SK-N-SH (cell line): Measurements from ENCODE around the gene SAMD4A. TPM values are rescaled to one million over a fixed set of nuclear protein-coding genes. Genes with fewer than 3 reads are reported as not detected.

Experiments
- CTCF ChIA-PET: fragments of 300-600, 350-600 bp; formaldehyde crosslinking; extraction: SDS; loops from one replicate; lab custom pipeline; 2021; lab: Yijun Ruan, JAX
- POLR2A ChIA-PET: fragments of 350-600 bp; sonication (Branson Sonifier 250); formaldehyde crosslinking; extraction: SDS; loops from one replicate; lab custom pipeline; 2020; ENCODE audit warnings: antibody characterized with exemption, inconsistent platforms; lab: Yijun Ruan, JAX
- DNase-seq: peaks from one replicate; pipeline ENCODE4 v3.0.0; 2012
- H2AFZ ChIP-seq: fragments of 200-600 bp; sonication (generic); 2 replicates; pipeline ENCODE4 v1.8.1; 2016; ENCODE audit warnings: antibody characterized with exemption, mild to moderate bottlenecking, low read depth
- H3F3A ChIP-seq: fragments of 200-600 bp; sonication (generic); replicated peaks from 2 replicates; pipeline ENCODE3; 2016; ENCODE audit warnings: antibody characterized with exemption, mild to moderate bottlenecking; ENCODE audit not compliant: insufficient read depth
- H3K27ac ChIP-seq, 2 experiments: fragments of 200-500 bp in 1 of 2; fragments of 200-600 bp in 1 of 2; sonication (Bioruptor generic) in 1 of 2; sonication (generic), shearing (Covaris generic) in 1 of 2; 2 replicates each; pipeline versions ENCODE4 v1.5.1 to v1.6.1; 2014 to 2016; ENCODE audit warnings: low read depth in 2 of 2, inconsistent platforms in 1 of 2, low read length in 1 of 2, mild to moderate bottlenecking in 1 of 2, mixed read lengths in 1 of 2
- H3K27me3 ChIP-seq: fragments of 200-600 bp; sonication (generic), shearing (Covaris generic); 2 replicates; pipeline ENCODE4 v1.6.1; 2016; ENCODE audit warnings: mixed run types; ENCODE audit not compliant: insufficient read depth
- H3K36me3 ChIP-seq, 2 experiments: fragments of 200-500 bp in 1 of 2; fragments of 200-600 bp in 1 of 2; sonication (Bioruptor generic) in 1 of 2; sonication (generic) in 1 of 2; replicated peaks in 1 of 2; 2 replicates each; pipeline versions ENCODE3 to v1.5.1; 2014 to 2016; ENCODE audit warnings: low read length in 1 of 2, mild to moderate bottlenecking in 1 of 2; ENCODE audit not compliant: insufficient read depth in 2 of 2, control insufficient read depth in 1 of 2
- H3K4me1 ChIP-seq, 2 experiments: fragments of 200-500 bp in 1 of 2; fragments of 200-600 bp in 1 of 2; sonication (Bioruptor generic) in 1 of 2; sonication (generic), shearing (Covaris generic) in 1 of 2; 2 replicates each; pipeline versions ENCODE4 v1.5.1 to v1.6.1; 2014 to 2016; ENCODE audit warnings: low read depth in 1 of 2, low read length in 1 of 2, mixed run types in 1 of 2; ENCODE audit not compliant: insufficient read depth in 2 of 2, control insufficient read depth in 1 of 2
- H3K4me2 ChIP-seq: fragments of 200-600 bp; sonication (generic), shearing (Covaris generic); 2 replicates; pipeline ENCODE4 v1.6.1; 2017; ENCODE audit warnings: mixed run types
- H3K4me3 ChIP-seq, 2 experiments: fragments of 200-500 bp in 1 of 2; fragments of 200-600 bp in 1 of 2; sonication (Bioruptor generic) in 1 of 2; sonication (generic), shearing (Covaris generic) in 1 of 2; 2 replicates each; pipeline versions ENCODE4 v1.5.1 to v1.8.1; 2014 to 2016; ENCODE audit warnings: low read depth in 2 of 2, inconsistent platforms in 1 of 2, low read length in 1 of 2, mild to moderate bottlenecking in 1 of 2, mixed read lengths in 1 of 2, moderate library complexity in 1 of 2
- H3K79me2 ChIP-seq: fragments of 200-600 bp; sonication (generic); 2 replicates; pipeline ENCODE4 v1.8.1; 2017; ENCODE audit warnings: mild to moderate bottlenecking; ENCODE audit not compliant: insufficient read depth
- H3K9ac ChIP-seq: fragments of 200-600 bp; sonication (generic); 2 replicates; pipeline ENCODE4 v1.6.1; 2017; ENCODE audit warnings: mixed run types
- H3K9me2 ChIP-seq: fragments of 200-600 bp; sonication (generic); 2 replicates; pipeline ENCODE4 v1.6.1; 2017; ENCODE audit warnings: mixed run types
- H3K9me3 ChIP-seq: fragments of 200-600 bp; sonication (generic); 2 replicates; pipeline ENCODE4 v1.6.1; 2017; ENCODE audit warnings: mixed run types, mild to moderate bottlenecking, moderate library complexity
- H4K20me1 ChIP-seq: fragments of 200-600 bp; sonication (generic); 2 replicates; pipeline ENCODE4 v1.6.1; 2017; ENCODE audit warnings: mild to moderate bottlenecking, mixed run types; ENCODE audit not compliant: insufficient read depth
- CHD2 ChIP-seq: fragments of 150-350 bp; IDR thresholded peaks from 2 replicates; pipeline ENCODE4 v1.6.1; 2018; ENCODE audit warnings: low read length; ENCODE audit not compliant: partially characterized antibody
- ELF1 ChIP-seq: IDR thresholded peaks from 2 replicates; pipeline ENCODE4 v1.4.0; 2012
- EP300 ChIP-seq, 2 experiments: IDR thresholded peaks; 2 replicates each; pipeline versions ENCODE4 v1.4.0 to v1.6.1; 2012; ENCODE audit warnings: borderline replicate concordance in 1 of 2, low read depth in 1 of 2, low read length in 1 of 2
- EZH2phosphoT487 ChIP-seq: fragments of 200-600 bp; sonication (generic); IDR thresholded peaks from 2 replicates; pipeline ENCODE4 v1.6.1; 2017; ENCODE audit warnings: low read depth, mixed run types, mild to moderate bottlenecking, antibody characterized with exemption, moderate library complexity, borderline replicate concordance
- FOXJ3 ChIP-seq: sonication (generic); formaldehyde crosslinking; IDR thresholded peaks from 2 replicates; pipeline ENCODE4 v1.5.1; 2020; ENCODE audit warnings: mild to moderate bottlenecking, missing genetic modification reagents
- GABPA ChIP-seq: IDR thresholded peaks from 2 replicates; pipeline ENCODE4 v1.4.0; 2012; ENCODE audit warnings: low read depth, mild to moderate bottlenecking
- IRF3 ChIP-seq: fragments of 150-350 bp; IDR thresholded peaks from 2 replicates; pipeline ENCODE4 v1.6.1; 2016; ENCODE audit warnings: mild to moderate bottlenecking, low read depth, low read length
- MEF2A ChIP-seq: IDR thresholded peaks from 2 replicates; pipeline ENCODE4 v1.4.0; 2012; ENCODE audit warnings: low read depth, borderline replicate concordance
- MXI1 ChIP-seq: IDR thresholded peaks from 2 replicates; pipeline ENCODE4 v1.6.1; 2012; ENCODE audit warnings: mild to moderate bottlenecking, low read depth, low read length, improper control_type of control experiment
- PBX3 ChIP-seq: IDR thresholded peaks from 2 replicates; pipeline ENCODE4; 2012
- POLR2AphosphoS5 ChIP-seq: IDR thresholded peaks from 2 replicates; pipeline ENCODE4 v1.6.1; 2012; ENCODE audit warnings: low read depth, low read length
- RAD21 ChIP-seq: IDR thresholded peaks from 2 replicates; pipeline ENCODE4 v1.6.1; 2012; ENCODE audit warnings: mild to moderate bottlenecking, low read length
- RFX5 ChIP-seq: IDR thresholded peaks from 2 replicates; pipeline ENCODE4 v1.6.1; 2012; ENCODE audit warnings: mild to moderate bottlenecking, improper control_type of control experiment, low read length
- RXRA ChIP-seq: IDR thresholded peaks from 2 replicates; pipeline ENCODE4 v1.4.0; 2012; ENCODE audit warnings: low read depth, mild to moderate bottlenecking, borderline replicate concordance
- SMC3 ChIP-seq: IDR thresholded peaks from 2 replicates; pipeline ENCODE4 v1.6.1; 2012; ENCODE audit warnings: low read depth, low read length, improper control_type of control experiment
- TEAD4 ChIP-seq: IDR thresholded peaks from 2 replicates; pipeline ENCODE4 v1.4.0; 2012; ENCODE audit warnings: mild to moderate bottlenecking, borderline replicate concordance; ENCODE audit not compliant: insufficient read depth
- USF1 ChIP-seq: IDR thresholded peaks from 2 replicates; pipeline ENCODE4 v1.4.0; 2012; ENCODE audit warnings: low read depth, borderline replicate concordance
- YY1 ChIP-seq: IDR thresholded peaks from 2 replicates; pipeline ENCODE4 v1.4.0; 2012; ENCODE audit warnings: low read depth, mild to moderate bottlenecking
- ZBTB33 ChIP-seq: IDR thresholded peaks from 2 replicates; pipeline ENCODE4 v1.4.0; 2012; ENCODE audit warnings: low read depth, borderline replicate concordance
- WGBS: methylation state at CpG from one replicate; pipeline ENCODE4 v1.1.6; 2017; ENCODE audit warnings: low lambda C conversion rate; 5-methylcytosine and 5-hydroxymethylcytosine counted together
- polyA plus RNA-seq, 3 experiments: library from polyadenylated mRNA; depleted of rRNA; stranded (reverse); fragments of >200 nt; gene quantifications; 2 replicates each; pipeline ENCODE4 v1.2.3, GENCODE V29; 2012

Gene SAMD4A
- polyA plus RNA-seq, 1 of the 3 experiments (the other 2 are of a cell fraction), result 5.0 TPM

- CTCF ChIA-PET, result interaction anchor here (0.7 to 7.3 kb wide), 9 partner anchors 12 to 682 kb away, joined by 3 to 171 read pairs (median 5); no protein-coding TSS in a partner anchor
- Histone ChIP-seq H3K4me3 (peak overlapping the region; percentile 34 to 60; a peak in 3 of 4 replicates), H3K27me3 (no peaks in the 10 kb centered on the region), H3K9me2 (no peaks in the 10 kb centered on the region), H3K36me3 (peaks cover 24 to 33% of the 10 kb centered on the region in 2 experiments), H4K20me1 (peaks cover 21% of the 10 kb centered on the region), H2AFZ (no peak overlapping the region), H3K4me1 (peaks cover 19 to 22% of the 10 kb centered on the region in 2 experiments; a peak in 3 of 4 replicates), H3K79me2 (peaks cover 88% of the 10 kb centered on the region), H3K27ac (peak overlapping the region in 1 of 2 experiments; percentile 85; a peak in 2 of 4 replicates), H3F3A (peaks cover 32% of the 10 kb centered on the region), H3K9ac (peak overlapping the region; percentile 47; the same call in 1 of the 2 replicates)
- DNase-seq, result no peak
- TF ChIP-seq CHD2, result no peak
- TF ChIP-seq SMC3, result no peak
- no peak for TF ChIP-seq EZH2phosphoT487
- TF ChIP-seq POLR2AphosphoS5, result no peak
- TF ChIP-seq GABPA, result no peak
- TF ChIP-seq PBX3, result no peak
- TF ChIP-seq TEAD4, result no peak
- no peak for TF ChIP-seq IRF3
- no peak for TF ChIP-seq EP300 (IDR thresholded peaks at IDR 0.05; ENCODE audit: borderline replicate concordance in 1 of 2, low read depth in 1 of 2, low read length in 1 of 2)
- no peak for TF ChIP-seq MXI1
- TF ChIP-seq ELF1, result no peak
- no peak for TF ChIP-seq RFX5
- TF ChIP-seq, all 33 proteins: peak for 0
- POLR2A ChIA-PET, result interaction anchor here (0.6 kb wide), 1 partner anchor 239 kb away, joined by 3 read pairs; no protein-coding TSS in a partner anchor
- 58% methylated on average over 10 of the region's 13 CpGs for WGBS
- Histone ChIP-seq H3K4me2 (peak overlapping the region; percentile 76), H3K9me3 (no peaks in the 10 kb centered on the region)
Observed at GRCh38 chr14:54568821-54569595, 2.1 kb downstream of the SAMD4A start.

GRCh38 chr14:54570047-54570446 lies 3.1 kb downstream of the SAMD4A start:
- H3K4me2 ChIP-seq, result peak overlapping the region; percentile 76
- peaks cover 13 to 19% of the 10 kb centered on the region in 2 experiments; a peak in 3 of 4 replicates for H3K4me1 ChIP-seq
- H4K20me1 ChIP-seq, result peaks cover 27% of the 10 kb centered on the region
- no peaks in the 10 kb centered on the region for H3K27me3 ChIP-seq
- peaks cover 22% of the 10 kb centered on the region for H3F3A ChIP-seq
- CTCF ChIA-PET, result interaction anchor here (7.3 kb wide), 1 partner anchor 205 kb away, joined by 171 read pairs; no protein-coding TSS in a partner anchor
- no peak for DNase-seq
- POLR2A ChIA-PET, result no interaction called here
- H3K79me2 ChIP-seq, result peaks cover 88% of the 10 kb centered on the region
- peak overlapping the region; percentile 47 for H3K9ac ChIP-seq
- H3K36me3 ChIP-seq, result peaks cover 24 to 38% of the 10 kb centered on the region in 2 experiments
- H3K9me2 ChIP-seq, result no peaks in the 10 kb centered on the region
- no peak overlapping the region for H2AFZ ChIP-seq
- peak overlapping the region in 1 of 2 experiments; percentile 85; a peak in 2 of 4 replicates for H3K27ac ChIP-seq
- H3K9me3 ChIP-seq, result no peaks in the 10 kb centered on the region
- TF ChIP-seq ZBTB33 (no peak), USF1 (no peak), FOXJ3 (no peak), YY1 (no peak), MEF2A (no peak), RAD21 (no peak), RXRA (no peak), POLR2AphosphoS5 (no peak), RFX5 (no peak)
- H3K4me3 ChIP-seq, result peak overlapping the region; percentile 12 to 60; a peak in 3 of 4 replicates
- 73% methylated on average over 5 of the region's 5 CpGs for WGBS
